KOPT-K1 (cell line): ENCODE measurements around the gene PIP5KL1.

Experiments used
- H3K27ac ChIP-seq: fragments of 200-600 bp; sonication (generic); 2 replicates; pipeline ENCODE4 v1.5.1; 2016; ENCODE audit warnings: antibody characterized with exemption, mild to moderate bottlenecking, low read depth, low read length; ENCODE audit not compliant: poor library complexity, severe bottlenecking
- H3K36me3 ChIP-seq: fragments of 200-600 bp; sonication (generic); 2 replicates; pipeline ENCODE4 v1.5.1; 2017; ENCODE audit warnings: antibody characterized with exemption, mild to moderate bottlenecking, low read length, moderate library complexity; ENCODE audit not compliant: insufficient read depth
- H3K9me3 ChIP-seq: fragments of 200-600 bp; sonication (generic); 2 replicates; pipeline ENCODE4 v1.5.1; 2017; ENCODE audit warnings: antibody characterized with exemption, low read length, mild to moderate bottlenecking; ENCODE audit not compliant: insufficient read depth, poor library complexity, severe bottlenecking

The PIP5KL1 gene, protein sequence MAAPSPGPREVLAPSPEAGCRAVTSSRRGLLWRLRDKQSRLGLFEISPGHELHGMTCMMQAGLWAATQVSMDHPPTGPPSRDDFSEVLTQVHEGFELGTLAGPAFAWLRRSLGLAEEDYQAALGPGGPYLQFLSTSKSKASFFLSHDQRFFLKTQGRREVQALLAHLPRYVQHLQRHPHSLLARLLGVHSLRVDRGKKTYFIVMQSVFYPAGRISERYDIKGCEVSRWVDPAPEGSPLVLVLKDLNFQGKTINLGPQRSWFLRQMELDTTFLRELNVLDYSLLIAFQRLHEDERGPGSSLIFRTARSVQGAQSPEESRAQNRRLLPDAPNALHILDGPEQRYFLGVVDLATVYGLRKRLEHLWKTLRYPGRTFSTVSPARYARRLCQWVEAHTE

DNA sequence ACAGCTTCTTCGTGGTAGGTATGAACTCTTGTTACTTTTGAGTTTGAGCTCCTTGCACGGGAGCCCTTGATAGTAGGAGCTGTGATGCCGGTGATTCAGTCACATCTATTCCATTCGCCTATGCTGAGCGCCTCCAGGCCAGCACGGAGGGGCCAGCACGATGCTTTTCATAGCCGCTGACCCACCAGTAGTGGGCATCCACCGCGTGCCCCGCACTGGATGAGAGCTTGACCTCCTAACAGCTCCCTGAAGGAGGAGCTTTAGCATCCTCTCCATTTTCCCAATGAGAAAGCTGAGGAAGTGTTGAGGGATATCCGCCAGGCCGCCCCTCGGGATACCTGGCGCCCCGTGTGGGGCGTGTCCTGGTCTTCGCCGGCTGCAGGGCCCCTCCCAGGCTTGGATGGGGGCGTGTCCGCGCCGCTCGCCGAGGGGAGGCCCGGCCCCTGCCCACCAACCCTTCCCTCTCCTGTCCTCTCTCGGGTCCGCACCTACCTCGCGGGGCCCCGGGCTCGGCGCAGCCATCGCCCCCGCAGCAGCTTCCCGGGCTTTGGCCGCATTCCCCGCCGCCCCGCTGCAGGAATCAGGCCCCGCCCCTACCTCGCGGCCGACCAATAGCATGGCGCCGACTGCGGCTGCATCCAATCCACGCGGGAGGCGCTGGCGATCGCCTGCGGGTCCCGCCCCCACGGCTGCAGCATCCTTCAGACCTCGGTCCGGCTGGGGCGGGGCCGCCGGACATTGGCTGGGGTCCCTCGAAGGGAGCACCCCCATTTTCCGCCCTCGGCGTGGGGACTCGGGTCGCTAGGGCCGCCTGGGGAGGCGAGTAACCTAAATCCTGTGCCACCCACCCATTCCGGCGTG lies at the start of gene PIP5KL1:
PIP5KL1 (minus strand) TSS at position 547 of the 861 bp plus-strand sequence; CDS start at position 522, 25 bp downstream.
- H3K27ac ChIP-seq, result no peak within 1 kb of the TSS
- H3K9me3 ChIP-seq, result no peaks in the 10 kb centered on the region
- H3K36me3 ChIP-seq, result peaks cover 15% of the 10 kb centered on the region; the same call in 1 of the 2 replicates

DNA sequence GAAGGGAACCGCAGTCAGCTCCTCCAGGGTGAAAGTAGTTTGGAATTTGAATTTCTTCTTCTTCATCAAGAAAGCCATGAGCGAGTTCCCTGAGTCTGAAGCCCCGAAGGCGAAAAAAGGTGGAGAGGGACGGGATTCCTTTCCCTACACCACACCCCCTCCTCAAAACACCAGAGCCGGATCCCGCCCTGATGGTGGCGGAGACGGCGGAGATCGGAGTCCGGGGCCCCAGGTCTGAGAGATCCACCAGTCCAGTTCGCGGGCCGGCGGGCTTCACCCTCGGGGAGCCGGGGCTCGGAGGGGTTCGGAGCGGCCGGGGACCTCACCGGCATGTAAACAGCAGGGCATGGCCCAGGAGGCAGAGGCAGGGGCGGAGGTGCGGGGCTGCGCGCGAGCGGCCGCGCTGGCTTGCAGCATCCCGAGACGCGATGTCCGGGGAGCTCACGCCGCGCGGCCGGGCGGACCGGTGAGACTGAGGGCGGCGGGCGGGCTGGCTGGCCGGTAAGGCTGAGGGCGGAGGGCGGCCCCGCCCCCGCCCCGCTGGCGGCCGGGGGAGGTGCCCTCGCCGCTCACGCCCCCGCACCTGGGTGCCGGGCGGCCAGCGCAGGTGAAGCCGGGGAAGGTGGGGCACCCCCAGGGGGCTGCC lies 49.6 kb upstream of the PIP5KL1 start:
- H3K27ac ChIP-seq, result peak overlapping the region; percentile 83
- peaks cover 13% of the 10 kb centered on the region; the same call in 1 of the 2 replicates for H3K36me3 ChIP-seq
- H3K9me3 ChIP-seq, result no peaks in the 10 kb centered on the region

DNA sequence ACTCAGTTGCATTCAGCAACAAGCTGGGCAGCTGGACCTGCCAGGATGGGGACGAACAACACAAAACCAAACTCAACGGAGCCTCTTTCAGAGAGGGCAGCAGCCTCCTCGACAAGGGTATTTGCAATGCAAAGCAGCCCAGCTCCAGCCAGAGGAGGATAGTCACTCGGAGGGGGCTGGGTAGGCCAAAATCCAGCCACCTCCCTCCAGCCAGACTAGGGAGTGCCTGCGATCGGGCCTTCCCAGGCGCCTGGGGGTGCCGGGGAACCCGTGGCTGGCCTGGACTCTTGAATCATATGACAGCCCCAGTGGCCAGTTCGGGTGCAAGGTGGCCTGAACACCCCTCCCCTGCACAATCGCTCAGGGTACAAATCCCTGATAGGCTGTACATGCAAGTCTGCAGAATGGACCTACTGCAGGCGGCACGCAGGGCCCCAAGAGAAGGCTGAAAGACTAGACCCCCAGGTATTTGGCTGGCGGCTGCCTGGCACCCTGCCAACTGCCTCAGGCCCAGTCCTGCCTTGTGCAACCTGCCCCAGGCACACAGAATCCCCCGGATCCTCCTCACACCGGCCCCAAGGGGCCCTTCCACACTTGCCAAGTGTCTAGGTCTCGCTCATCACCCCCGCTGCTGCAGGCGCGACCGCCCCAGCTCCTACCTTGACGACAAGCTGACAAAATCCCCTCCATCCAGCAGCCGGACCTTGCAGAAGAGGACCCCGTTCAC lies 48.9 kb upstream of the PIP5KL1 start:
- H3K36me3 ChIP-seq, result peaks cover 15% of the 10 kb centered on the region; the same call in 1 of the 2 replicates
- H3K9me3 ChIP-seq, result no peaks in the 10 kb centered on the region
- peak overlapping the region; percentile 83 for H3K27ac ChIP-seq

DNA sequence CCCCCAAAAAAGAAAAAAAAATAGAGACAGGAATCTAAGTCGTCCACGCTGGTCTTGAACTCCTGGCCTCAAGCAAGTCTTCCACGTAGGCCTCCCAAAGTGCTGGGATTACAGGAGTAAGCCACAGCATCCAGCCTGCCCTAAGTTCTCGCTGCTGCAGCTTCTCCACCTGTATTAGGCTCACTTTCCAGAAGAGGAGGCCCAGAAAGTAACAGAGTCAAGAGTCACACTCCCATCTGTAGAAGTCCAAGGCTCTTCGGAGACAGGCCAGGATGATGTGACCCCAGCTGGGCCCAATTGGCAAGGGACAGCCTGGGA lies 48.4 kb upstream of the PIP5KL1 start:
- Histone ChIP-seq H3K27ac (peak overlapping the region; percentile 83), H3K36me3 (peaks cover 15% of the 10 kb centered on the region; the same call in 1 of the 2 replicates), H3K9me3 (no peaks in the 10 kb centered on the region)

DNA sequence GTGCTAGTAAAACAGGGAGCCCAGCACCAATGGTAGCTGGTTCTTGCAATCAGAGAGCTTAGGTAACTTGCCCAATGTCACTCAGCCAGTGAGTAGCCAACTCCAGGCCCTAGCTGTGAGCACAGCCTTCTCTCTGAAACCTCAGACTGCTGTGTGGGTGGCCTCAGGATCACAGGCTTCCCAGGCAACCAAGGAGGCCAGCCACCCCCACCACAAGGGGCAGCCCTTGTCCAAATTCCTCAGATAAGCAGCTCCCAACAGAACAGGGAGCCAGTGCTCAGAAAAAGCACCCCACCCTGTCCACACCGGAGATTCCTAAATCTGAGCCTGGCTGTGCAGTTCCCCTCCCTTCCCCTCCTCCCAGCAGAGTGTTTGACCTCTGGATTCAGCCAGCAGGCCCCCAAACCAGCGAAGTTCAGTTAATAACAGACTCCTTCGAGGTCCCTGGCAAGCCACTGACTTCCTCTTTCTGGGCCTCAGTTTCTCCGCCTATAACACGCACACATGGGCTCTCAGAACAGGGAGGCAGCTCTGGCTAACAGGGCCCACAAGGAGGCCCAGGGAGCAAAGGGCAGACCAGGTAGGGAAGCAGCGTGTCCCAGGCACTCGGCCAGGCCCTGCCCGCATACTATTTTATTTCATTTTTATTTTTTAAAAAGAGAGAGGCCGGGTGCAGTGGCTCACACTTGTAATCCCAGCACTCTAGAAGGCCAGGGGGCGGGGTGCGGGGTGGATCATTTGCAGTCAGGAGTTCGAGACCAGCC lies 47.5 kb upstream of the PIP5KL1 start:
- H3K27ac ChIP-seq, result peak overlapping the region; percentile 91
- peaks cover 15% of the 10 kb centered on the region; the same call in 1 of the 2 replicates for H3K36me3 ChIP-seq
- no peaks in the 10 kb centered on the region for H3K9me3 ChIP-seq

DNA sequence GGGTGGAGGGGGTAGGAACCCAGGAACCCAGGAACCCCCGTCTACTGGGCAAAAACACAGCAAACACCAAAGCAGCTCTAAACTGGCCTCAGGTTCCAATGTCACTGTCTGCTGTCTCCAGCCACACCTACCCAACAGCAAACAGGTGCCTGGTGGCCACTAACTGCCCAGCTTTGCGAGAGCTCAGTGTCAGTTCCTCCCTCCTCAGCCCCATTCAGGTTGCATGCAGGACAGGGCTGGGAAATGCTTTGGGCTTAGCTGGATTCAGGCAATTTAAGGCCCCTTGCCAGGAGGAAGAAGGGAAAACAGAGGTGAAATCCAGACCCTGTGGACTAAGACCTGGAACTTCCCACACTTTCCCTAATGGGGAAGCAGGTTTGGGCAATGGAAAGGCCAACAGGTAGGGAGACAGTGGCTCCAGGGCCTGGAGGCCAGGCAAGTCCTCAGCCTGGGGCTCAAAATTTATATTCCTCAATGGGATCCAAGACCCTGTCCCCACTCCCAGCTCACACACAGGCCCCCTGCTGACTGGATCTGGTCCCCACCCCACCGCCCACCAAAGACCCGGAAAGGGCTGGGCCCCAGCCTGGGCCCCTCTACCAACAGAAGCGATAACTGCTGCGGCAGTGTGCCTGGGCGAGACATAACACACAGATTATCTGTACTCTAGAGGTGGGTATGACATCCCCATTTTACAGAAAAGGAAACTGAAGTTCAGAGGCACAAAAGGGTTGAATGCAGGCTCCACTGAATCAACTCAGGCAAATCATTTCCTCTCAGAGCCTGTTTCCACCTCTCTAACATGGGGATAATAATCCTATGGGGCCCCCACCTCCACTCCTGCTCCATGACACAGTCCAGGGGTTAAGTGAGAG lies 46.7 kb upstream of the PIP5KL1 start:
- Histone ChIP-seq H3K27ac (peak overlapping the region; percentile 91), H3K36me3 (peaks cover 15% of the 10 kb centered on the region; the same call in 1 of the 2 replicates), H3K9me3 (no peaks in the 10 kb centered on the region)

DNA sequence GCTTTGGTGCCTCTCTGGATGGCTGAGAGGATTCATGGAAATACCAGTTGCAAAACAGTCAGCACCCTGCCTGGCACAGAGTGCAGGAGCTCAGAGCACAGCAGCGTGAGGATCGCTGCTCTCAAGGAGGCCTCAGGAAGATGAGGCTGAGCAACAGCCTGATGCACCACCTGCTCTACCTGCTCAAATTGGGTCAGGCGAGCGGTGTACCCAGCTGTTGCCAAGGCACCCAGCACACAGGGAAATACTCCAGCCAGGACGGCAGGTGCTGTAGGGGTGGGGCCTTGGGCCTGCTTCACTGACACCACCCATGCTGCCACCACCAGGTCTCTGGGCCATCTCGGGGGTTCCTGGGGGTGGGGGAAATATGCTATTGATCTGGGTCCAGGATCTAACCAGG lies 45.9 kb upstream of the PIP5KL1 start:
- peak overlapping the region; percentile 91 for H3K27ac ChIP-seq
- peaks cover 15% of the 10 kb centered on the region; the same call in 1 of the 2 replicates for H3K36me3 ChIP-seq
- H3K9me3 ChIP-seq, result no peaks in the 10 kb centered on the region

DNA sequence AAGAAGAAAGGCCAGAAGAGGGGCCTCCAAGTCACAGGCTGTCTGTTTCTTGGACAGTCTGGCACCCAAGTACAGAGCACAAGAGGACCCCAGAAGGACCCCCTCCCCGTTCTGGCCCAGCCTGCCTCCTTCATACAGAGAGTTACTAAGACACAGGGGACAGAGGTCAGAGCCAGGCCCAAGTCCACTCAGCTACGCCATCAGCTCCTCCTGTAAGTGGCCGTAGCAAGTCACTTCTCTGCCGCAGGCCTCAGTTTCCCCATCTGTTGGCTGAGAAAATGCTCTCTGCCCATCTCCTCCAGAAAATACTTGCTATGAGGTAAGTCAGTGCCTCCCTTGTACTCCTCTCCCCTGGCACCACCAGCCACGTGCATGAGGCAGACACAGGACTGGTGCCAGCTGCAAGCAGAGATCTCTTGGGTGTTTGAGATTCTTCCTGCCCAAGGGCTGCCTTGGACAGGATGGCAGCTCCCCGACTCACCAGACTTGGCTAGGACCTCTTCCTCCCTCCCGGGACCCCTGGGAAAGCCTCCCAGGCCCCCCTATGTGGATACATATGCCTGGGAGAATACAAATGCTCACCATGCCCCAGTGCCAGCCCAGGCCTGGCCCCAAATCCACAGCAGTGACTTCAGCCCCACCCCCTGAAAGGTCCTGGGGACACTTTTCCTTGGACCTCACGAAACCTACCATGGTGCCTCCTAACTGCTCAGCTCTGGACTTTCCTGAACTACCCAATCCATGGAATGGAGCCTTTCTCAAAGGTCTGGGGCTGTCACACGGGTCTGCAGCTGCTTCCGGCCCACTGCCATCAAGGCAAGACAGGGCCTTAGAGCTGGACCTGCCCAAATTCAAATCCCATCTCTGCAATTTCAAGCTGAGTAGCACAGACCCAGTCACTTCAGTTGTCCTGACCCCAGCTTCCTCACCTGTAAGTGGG lies 45.1 kb upstream of the PIP5KL1 start:
- peaks cover 15% of the 10 kb centered on the region; the same call in 1 of the 2 replicates for H3K36me3 ChIP-seq
- peak overlapping the region; percentile 91 for H3K27ac ChIP-seq
- H3K9me3 ChIP-seq, result no peaks in the 10 kb centered on the region

DNA sequence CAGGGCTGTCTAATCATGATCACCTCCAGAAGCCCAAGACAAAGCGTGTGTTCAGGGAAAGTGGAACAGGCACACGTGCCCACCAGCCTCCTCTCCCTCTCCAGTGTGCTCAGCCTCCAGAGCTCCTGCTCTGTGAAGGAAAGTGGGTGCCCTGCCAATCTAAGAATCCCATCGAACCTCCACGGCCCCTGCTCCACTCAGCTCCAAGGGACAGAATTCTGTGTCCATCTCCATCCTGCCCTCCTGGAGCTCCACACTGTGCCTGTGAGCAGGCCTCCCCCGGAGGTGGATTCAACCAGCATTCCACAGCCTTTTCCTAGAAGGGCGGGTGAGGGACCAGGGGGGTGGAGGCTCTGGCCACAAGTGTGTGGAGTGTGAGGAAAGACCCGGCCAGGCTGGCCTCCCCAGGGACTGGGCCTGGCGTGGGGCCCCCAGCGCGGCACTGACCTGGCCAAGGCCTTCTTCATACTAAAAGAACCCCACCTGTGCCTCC lies 44.2 kb upstream of the PIP5KL1 start:
- no peaks in the 10 kb centered on the region for H3K9me3 ChIP-seq
- peak overlapping the region; percentile 64 for H3K27ac ChIP-seq
- peaks cover 15% of the 10 kb centered on the region; the same call in 1 of the 2 replicates for H3K36me3 ChIP-seq

DNA sequence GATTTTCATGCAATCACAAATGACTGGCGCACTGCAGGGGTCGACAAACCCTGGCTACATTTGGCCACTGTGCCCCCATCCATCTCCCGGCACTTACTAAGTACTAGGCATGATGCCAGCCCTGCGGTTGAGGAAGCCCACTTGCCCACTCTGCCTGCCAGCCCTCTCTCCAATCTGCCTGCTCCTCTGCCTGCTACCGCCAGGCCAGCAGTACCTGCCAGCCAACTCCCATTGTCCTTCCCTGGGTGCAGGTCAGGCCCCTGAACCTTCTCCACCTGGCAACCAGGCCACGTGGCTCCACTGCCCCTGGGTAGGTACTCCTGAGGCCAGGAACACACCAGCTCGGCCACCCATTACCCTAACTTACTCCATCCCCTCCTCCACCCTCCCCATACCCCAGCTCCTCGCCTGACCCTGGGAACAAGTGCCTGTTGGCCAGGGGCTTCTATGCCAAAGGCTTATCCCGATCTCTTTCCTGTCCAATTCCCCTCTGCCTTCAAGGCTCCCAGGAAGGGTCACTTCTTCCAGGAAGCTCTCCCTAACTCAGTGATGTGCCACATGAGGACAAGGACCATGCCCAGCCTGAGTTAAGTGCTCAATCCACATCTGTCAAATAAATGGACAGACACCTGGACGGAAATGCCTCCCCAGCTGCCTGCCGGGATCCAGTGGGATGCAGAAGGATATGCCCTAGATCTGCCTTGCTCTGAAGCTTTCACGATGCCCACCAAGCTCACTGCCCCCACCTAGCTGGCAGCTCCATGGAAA lies 43.6 kb upstream of the PIP5KL1 start:
- Histone ChIP-seq H3K27ac (peak overlapping the region; percentile 64), H3K36me3 (peaks cover 15% of the 10 kb centered on the region; the same call in 1 of the 2 replicates), H3K9me3 (no peaks in the 10 kb centered on the region)

DNA sequence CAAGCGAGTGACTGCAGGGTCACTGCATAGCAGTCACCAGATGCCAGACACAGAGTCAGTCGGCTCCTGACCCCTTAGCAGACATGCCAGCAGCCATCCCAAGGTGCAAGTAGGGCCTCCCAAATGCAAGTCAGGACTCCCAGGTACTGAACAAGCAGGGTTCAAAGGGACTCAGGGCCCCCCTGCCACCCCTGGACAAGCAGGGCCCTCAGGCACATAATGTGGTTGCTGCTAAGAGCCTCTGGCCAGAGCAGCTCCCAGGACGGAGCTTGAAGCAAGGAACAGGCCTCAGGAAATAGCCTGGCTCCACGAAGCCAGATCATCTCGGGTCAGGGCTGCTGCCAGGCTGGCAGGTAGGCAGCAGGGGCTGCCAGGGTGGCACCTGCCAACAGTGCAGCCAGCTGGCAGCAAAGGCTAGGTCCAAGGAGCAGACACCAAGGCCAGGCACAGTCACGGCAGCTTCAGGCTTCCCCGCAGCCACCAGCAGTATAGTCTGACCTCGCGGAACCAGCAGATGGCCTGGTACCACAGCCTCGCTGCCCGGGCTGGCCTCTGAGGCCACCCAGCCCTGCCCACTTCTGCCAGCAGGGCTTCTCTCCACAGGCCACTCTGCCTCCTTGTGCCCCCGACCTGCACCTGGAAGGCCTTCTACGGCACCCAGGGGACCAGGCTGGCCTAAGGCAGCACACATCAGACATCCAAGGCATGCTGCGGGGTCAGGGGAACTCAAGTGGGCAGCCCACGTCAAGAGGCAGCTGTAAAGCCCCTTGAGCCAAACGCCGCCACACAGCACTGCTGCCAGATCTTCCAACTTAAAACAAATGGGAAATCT lies 42.8 kb upstream of the PIP5KL1 start:
- peak overlapping the region; percentile 64 for H3K27ac ChIP-seq
- H3K36me3 ChIP-seq, result peaks cover 15% of the 10 kb centered on the region; the same call in 1 of the 2 replicates
- H3K9me3 ChIP-seq, result no peaks in the 10 kb centered on the region
